Testis (tissue), 3 donors: ENCODE results near the gene C1QL4. TPM values are rescaled to one million over a fixed set of nuclear protein-coding genes. Genes with fewer than 3 reads are reported as not detected.
A peak's percentile ranks its signal among the peaks of the same experiment; 100 is the strongest.
"Not testable (repeated sequence)": the region's sequence is repeated elsewhere in the genome, so short reads cannot be mapped to it uniquely, and the experiment has no call there.

Experiments used
- DNase-seq: peaks from one replicate; pipeline ENCODE4 v3.0.0-alpha.2; 2019
- H3K27ac ChIP-seq, 2 donors: fragments of 200-600 bp; sonication (generic); one replicate each; pipeline ENCODE4 v1.5.1; 2019
- H3K27me3 ChIP-seq: fragments of 200-600 bp; sonication (generic); one replicate; pipeline ENCODE4 v1.5.1; 2019
- H3K36me3 ChIP-seq: fragments of 200-600 bp; sonication (generic); one replicate; pipeline ENCODE4 v1.5.1; 2017; ENCODE audit warnings: low read depth; ENCODE audit errors: missing control alignments
- H3K4me1 ChIP-seq: fragments of 200-600 bp; sonication (generic); one replicate; pipeline ENCODE4 v1.5.1; 2019
- H3K4me3 ChIP-seq, 2 donors: fragments of 200-600 bp; sonication (generic); one replicate each; pipeline ENCODE4 v1.5.1; 2017 to 2019
- H3K9me3 ChIP-seq: fragments of 200-600 bp; sonication (generic); one replicate; pipeline ENCODE4 v1.5.1; 2017
- CTCF ChIP-seq, 3 experiments: fragments of 450-650 bp in 2 of 3; fragments of 200-600 bp in 1 of 3; sonication (generic) in 1 of 3; IDR thresholded peaks; one replicate each; pipeline ENCODE4 v1.5.1; 2016 to 2019; ENCODE audit warnings: antibody characterized with exemption in 3 of 3, mild to moderate bottlenecking in 2 of 3, moderate library complexity in 1 of 3
- POLR2A ChIP-seq: fragments of 450-650 bp; IDR thresholded peaks from one replicate; pipeline ENCODE4 v1.6.1; 2017; ENCODE audit warnings: antibody characterized with exemption, mild to moderate bottlenecking, moderate library complexity
- WGBS, 2 donors: methylation state at CpG; one replicate each; pipeline ENCODE4 v1.1.5; 2018; 5-methylcytosine and 5-hydroxymethylcytosine counted together
- intact Hi-C: fragments of 100-400 bp; cut with DNase I; formaldehyde crosslinking; loops from one replicate; pipeline ENCODE4 v1.15.1; 2023; ENCODE audit warnings: low total_unique reads
- polyA plus RNA-seq: library from polyadenylated mRNA; stranded (reverse); fragments of 350-450 nt; fragmentation: Illumina TruSeq; extraction: RNeasy Lipid Tissue Mini Kit (QIAGEN cat#74804); gene quantifications from one replicate; pipeline ENCODE4 v1.2.3, GENCODE V29; 2014; ENCODE audit warnings: low read depth, low replicate concordance; ENCODE audit not compliant: insufficient read depth
- total RNA-seq, 2 donors: library from RNA; depleted of rRNA; stranded (reverse); fragments of >200 nt; gene quantifications; one replicate each; pipeline ENCODE4 v1.2.3, GENCODE V29; 2016

C1QL4 gene
- total and polyA plus RNA-seq, 3 donors from 2014 or later: 2.9 to 5.5 (median 3.3) TPM

DNA sequence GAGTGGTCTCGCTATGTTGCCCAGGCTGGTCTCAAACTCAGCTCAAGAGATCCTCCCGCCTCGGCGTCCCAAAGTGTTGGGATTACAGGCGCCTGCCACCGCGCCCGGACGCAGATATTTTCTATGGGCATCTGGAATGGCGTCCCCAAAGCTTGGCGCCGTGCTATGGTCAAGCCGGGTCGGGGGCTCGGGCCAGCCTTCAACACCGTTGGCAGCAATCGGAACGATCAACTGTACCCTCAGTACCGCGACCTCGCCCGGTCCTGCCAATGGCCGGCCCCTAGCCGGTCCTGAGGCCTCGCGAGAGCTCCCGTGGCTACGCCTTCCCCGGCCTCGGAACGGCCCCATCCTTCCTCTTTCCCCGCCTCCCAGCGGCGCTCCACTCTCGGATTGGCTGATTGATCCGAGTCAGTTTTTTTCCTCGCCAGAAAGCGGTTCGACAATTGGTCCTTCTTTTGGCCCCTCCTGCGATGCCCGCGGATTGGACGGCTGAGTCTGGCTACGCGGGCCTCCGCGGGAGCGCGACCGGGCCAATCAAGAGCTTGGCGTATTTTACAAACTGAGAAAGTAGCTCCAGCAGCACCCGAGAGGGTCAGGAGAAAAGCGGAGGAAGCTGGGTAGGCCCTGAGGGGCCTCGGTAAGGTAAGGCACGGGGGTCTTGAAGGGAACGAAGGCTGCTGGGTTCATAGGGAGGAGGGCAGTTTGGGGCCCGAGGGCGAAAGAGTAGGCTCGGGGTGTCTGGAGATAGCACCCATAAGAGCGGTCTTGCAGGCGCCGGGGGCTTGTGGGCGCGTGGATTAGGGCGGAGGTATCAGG, 14.1 kb downstream of the C1QL4 start, which contains the start of gene TROAP:
Gene TROAP, plus strand, starts transcription at position 548 of the 816 bp plus-strand sequence. CDS start 354 bp downstream, outside the sequence.
- peak; percentile 55 for TF ChIP-seq POLR2A
- no peak for TF ChIP-seq CTCF (IDR thresholded peaks at IDR 0.05)
- no peaks in the 10 kb centered on the region for H3K27me3 ChIP-seq
- H3K36me3 ChIP-seq: no peaks in the 10 kb centered on the region
- 0 to 1% methylated on average over 64 of the region's 65 CpGs for WGBS, 2 donors
- peak within 1 kb of the TSS; percentile 61 to 73 for H3K4me3 ChIP-seq
- no peaks in the 10 kb centered on the region for H3K4me1 ChIP-seq
- peak; percentile 98 for DNase-seq
- H3K9me3 ChIP-seq: no peaks in the 10 kb centered on the region
- intact Hi-C loops: no loop called here
- peak within 1 kb of the TSS; percentile 35 to 36 for H3K27ac ChIP-seq

DNA sequence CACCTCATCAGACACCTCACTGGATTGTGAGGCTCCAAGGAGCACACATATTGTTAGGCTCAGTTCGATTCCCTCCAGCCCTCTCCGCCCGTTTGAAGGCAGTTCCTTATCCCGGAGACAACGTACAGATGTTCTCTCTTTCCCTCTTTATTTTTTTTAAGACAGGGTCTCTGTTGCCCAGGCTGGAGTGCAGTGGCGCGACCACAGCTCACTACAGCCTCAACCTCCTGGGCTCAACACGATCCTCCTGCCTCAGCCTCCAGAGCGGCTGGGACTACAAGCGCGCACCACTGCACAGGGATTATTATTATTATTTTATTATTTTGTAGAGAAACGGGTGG, 14.7 kb downstream of the C1QL4 start:
- WGBS, 2 donors: 27 to 35% methylated on average over 12 of the region's 12 CpGs
- Histone ChIP-seq H3K9me3 (no peaks in the 10 kb centered on the region), H3K36me3 (no peaks in the 10 kb centered on the region), H3K27ac (peak overlapping the region; percentile 35 to 36), H3K27me3 (no peaks in the 10 kb centered on the region), H3K4me1 (no peaks in the 10 kb centered on the region), H3K4me3 (peak overlapping the region; percentile 61 to 73)
- no peak for DNase-seq
- TF ChIP-seq CTCF (IDR thresholded peaks at IDR 0.05) (no peak), POLR2A (no peak)
- intact Hi-C loops: no loop called here

GRCh38 chr12:49320411-49321103, 16.4 kb downstream of the C1QL4 start:
- 84 to 90% methylated on average over 9 of the region's 9 CpGs for WGBS, 2 donors
- H3K9me3 ChIP-seq, H3K27ac ChIP-seq, H3K4me1 ChIP-seq, DNase-seq, H3K4me3 ChIP-seq, intact Hi-C loops, H3K36me3 ChIP-seq, H3K27me3 ChIP-seq: not testable (repeated sequence)

DNA sequence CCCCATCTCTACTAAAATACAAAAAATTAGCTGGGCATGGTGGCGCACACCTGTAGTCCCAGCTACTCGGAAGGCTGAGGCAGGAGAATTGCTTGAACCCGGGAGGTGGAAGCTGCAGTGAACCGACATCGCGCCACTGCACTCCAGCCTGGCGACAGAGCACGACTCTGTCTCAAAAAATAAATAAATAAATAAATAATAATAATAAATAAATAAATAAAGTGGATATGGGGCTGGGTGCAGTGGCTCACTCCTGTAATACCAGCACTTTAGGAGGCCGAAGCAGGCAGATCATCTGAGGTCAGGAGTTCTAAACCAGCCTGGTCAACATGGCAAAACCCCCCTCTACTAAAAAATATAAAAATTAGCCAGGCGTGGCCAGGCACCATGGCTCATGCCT, 19.9 kb downstream of the C1QL4 start:
- H3K36me3 ChIP-seq, H3K27ac ChIP-seq, H3K4me3 ChIP-seq, H3K27me3 ChIP-seq, H3K4me1 ChIP-seq, H3K9me3 ChIP-seq, DNase-seq, intact Hi-C loops: not testable (repeated sequence)
- 95 to 99% methylated on average over 10 of the region's 10 CpGs for WGBS, 2 donors

DNA sequence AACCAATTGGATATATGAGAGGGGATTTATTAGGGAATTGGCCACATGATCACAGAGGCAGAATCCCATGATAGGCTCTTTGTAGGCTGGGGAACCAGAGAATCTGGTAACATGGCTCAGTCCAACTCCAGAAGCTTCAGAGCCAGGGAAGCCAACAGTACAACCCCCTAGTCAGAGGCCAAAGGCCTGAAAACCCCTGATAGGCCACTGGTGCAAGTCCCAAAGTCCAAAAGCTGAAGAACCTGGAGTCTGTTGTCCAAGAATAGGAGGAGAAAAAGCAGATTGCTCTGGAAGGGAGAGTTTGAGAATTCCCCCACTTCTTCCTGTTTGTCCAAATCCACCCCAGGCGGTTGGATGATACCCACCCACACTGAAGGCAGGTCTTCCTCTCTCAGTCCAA, 22.2 kb downstream of the C1QL4 start:
- TF ChIP-seq CTCF (IDR thresholded peaks at IDR 0.05) (no peak), POLR2A (no peak)
- no peaks in the 10 kb centered on the region for H3K9me3 ChIP-seq
- H3K27me3 ChIP-seq: no peaks in the 10 kb centered on the region
- no peaks in the 10 kb centered on the region for H3K36me3 ChIP-seq
- no peak for DNase-seq
- intact Hi-C loops: no loop called here
- H3K27ac ChIP-seq: no peak overlapping the region
- H3K4me3 ChIP-seq: no peak overlapping the region
- no peaks in the 10 kb centered on the region for H3K4me1 ChIP-seq
- WGBS, 2 donors: 83 to 96% methylated on average over 1 of the region's 1 CpG

- H3K4me1 ChIP-seq, intact Hi-C loops, H3K27ac ChIP-seq, H3K9me3 ChIP-seq, H3K36me3 ChIP-seq, H3K4me3 ChIP-seq, DNase-seq, H3K27me3 ChIP-seq: not testable (repeated sequence)
- 81 to 86% methylated on average over 2 to 3 of the region's 3 CpGs for WGBS, 2 donors
Measured at GRCh38 chr12:49310451-49311000, 26.5 kb downstream of the C1QL4 start.
